GM10248 (cell line): ENCODE data around the gene SLX4IP.
"Not testable (repeated sequence)": the region's sequence is repeated elsewhere in the genome, so short reads cannot be mapped to it uniquely, and the experiment has no call there.

Experiments used
- CTCF ChIA-PET: fragments of 300-600 bp; sonication (Branson Sonifier 250); formaldehyde crosslinking; extraction: SDS; loops from one replicate; lab custom pipeline; 2021; ENCODE audit warnings: antibody characterized with exemption; lab: Yijun Ruan, JAX
- POLR2A ChIA-PET: fragments of 350-650 bp; sonication (Branson Sonifier 250); formaldehyde crosslinking; extraction: SDS; loops from one replicate; lab custom pipeline; 2020; ENCODE audit warnings: antibody characterized with exemption; lab: Yijun Ruan, JAX
- DNase-seq: peaks from one replicate; pipeline ENCODE4 v3.0.0; 2012; ENCODE audit errors: extremely low spot score
- TF ChIP-seq, protein P1 (sequence below): IDR thresholded peaks from 2 replicates; pipeline ENCODE4 v1.5.1; 2012; ENCODE audit warnings: mild to moderate bottlenecking, low read depth; ENCODE audit errors: extremely low read depth, missing control alignments, control extremely low read depth

SLX4IP gene

GRCh38 chr20:10412591-10413408 is 22.3 kb upstream of the SLX4IP start:
- TF ChIP-seq, protein P1, sequence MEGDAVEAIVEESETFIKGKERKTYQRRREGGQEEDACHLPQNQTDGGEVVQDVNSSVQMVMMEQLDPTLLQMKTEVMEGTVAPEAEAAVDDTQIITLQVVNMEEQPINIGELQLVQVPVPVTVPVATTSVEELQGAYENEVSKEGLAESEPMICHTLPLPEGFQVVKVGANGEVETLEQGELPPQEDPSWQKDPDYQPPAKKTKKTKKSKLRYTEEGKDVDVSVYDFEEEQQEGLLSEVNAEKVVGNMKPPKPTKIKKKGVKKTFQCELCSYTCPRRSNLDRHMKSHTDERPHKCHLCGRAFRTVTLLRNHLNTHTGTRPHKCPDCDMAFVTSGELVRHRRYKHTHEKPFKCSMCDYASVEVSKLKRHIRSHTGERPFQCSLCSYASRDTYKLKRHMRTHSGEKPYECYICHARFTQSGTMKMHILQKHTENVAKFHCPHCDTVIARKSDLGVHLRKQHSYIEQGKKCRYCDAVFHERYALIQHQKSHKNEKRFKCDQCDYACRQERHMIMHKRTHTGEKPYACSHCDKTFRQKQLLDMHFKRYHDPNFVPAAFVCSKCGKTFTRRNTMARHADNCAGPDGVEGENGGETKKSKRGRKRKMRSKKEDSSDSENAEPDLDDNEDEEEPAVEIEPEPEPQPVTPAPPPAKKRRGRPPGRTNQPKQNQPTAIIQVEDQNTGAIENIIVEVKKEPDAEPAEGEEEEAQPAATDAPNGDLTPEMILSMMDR: no peak
- POLR2A ChIA-PET: no interaction called here
- no peak for DNase-seq
- CTCF ChIA-PET: interaction anchor here (1.2 to 9.3 kb wide), 2 partner anchors 10 to 14 kb away, joined by 3 to 76 read pairs; no protein-coding TSS in a partner anchor

- POLR2A ChIA-PET: no interaction called here
- TF ChIP-seq, protein P1: no peak
- CTCF ChIA-PET: interaction anchor here (9.3 kb wide), 1 partner anchor 12 kb away, joined by 76 read pairs; no protein-coding TSS in a partner anchor
- DNase-seq: no peak
Measured at GRCh38 chr20:10415013-10415650, 20.0 kb upstream of the SLX4IP start.

- DNase-seq, POLR2A ChIA-PET: not testable (repeated sequence)
- CTCF ChIA-PET: interaction anchor here (9.3 kb wide), 1 partner anchor 10 kb away, joined by 76 read pairs; no protein-coding TSS in a partner anchor
Measured at GRCh38 chr20:10417218-10417617, 17.9 kb upstream of the SLX4IP start.

- ChIA-PET CTCF (no interaction called here), POLR2A (no interaction called here)
- TF ChIP-seq, protein P1: no peak
- DNase-seq: no peak
Measured at GRCh38 chr20:10419550-10420133, 15.5 kb upstream of the SLX4IP start.

DNA sequence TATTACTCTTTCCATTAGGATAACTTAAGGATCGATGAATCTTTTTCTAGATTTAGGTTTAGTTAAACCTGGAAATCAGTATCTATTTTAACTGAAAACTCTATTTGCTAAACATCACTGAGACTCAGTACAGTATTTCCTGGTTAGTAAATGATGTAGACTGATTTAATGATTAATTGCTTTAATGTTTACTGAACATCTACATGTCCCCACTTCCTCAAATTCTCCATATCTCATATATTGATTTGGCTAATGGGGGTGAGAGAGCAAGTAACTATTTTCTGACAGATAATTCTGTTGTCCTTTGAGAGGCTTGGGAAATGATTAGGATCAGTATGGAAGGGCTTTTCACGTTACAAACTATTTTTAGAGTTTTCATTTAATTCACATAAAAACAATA is 11.4 kb upstream of the SLX4IP start:
- CTCF ChIA-PET: interaction anchor here (1.9 to 8.5 kb wide), 2 partner anchors 9 to 806 kb away, joined by 8 to 76 read pairs; no protein-coding TSS in a partner anchor
- POLR2A ChIA-PET: no interaction called here
- TF ChIP-seq, protein P1: no peak
- DNase-seq: no peak

DNA sequence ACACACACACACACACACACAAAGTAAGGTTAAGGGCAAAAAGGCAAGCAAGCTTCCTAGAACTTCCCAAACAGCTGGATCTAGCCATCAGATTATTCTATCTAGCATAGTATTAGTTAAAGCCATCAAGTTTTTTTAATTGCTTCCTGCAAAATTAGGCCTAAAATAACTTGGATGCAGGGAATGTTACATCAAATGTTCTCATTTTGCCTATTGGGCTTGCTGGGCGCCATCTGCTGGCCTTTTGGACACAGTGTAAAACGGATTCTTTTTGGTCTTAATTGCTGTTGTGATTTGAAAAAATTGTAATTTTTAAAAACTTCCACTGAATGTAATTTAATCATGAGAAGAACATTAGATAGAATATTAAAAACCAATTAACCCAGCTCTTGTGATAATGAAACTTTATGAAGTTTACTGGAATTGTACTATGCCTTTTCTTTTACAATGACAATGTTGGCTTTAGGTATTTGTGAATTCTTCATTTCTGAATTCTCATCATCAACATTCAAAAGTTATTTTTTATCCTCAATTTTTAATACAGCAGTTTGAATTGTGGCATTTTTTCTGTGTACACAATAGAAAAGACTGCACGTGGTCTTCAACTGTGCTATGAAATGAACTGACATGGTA is 7.9 kb upstream of the SLX4IP start:
- ChIA-PET POLR2A (no interaction called here), CTCF (interaction anchor here (0.8 to 8.5 kb wide), 18 partner anchors 9 to 810 kb away, joined by 3 to 76 read pairs (median 6); partner anchors contain the start of gene SLX4IP)
- peak; percentile 31 for DNase-seq
- TF ChIP-seq, protein P1: peak; percentile 76
